ENCODE measurements around the gene MYBPH.

GRCh38 chr1:203135636-203136305, 39.9 kb downstream of the MYBPH start:
- no peak for TF ChIP-seq POLR2A (IDR thresholded peaks at IDR 0.05)
- TF ChIP-seq CTCF (IDR thresholded peaks at IDR 0.05) = no peak

All from right lobe of liver (tissue), 4 donors.